Measurements from ENCODE around the gene MRPS22.

DNA sequence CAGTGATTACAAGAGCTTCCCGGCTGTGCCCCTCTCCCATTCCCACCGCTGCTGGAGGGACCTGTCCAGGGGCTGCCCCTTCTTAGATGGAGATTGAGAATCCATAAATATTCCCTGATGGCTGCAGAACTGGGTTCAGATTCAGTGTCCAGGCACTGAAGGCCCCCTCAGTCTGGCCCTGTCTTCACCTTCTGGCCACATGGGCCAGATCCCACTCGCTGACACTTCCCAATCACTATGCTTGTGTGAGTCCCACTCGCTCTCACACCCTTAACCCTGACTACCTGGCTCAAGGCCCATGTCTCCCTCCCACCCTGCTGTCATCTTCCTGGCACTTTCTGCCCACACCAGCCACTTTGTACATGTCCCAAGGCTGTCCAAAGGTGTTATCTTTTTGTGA is 15.5 kb upstream of the MRPS22 start:
- TF ChIP-seq BHLHE40 (IDR thresholded peaks at IDR 0.05; ENCODE audit: borderline replicate concordance) (no peak), SUZ12 (IDR thresholded peaks at IDR 0.05) (no peak)

Measured in HEK293T (cell line).